Uterus (tissue), 4 donors: ENCODE data around the gene STMN1. TPM values are rescaled to one million over a fixed set of nuclear protein-coding genes. Genes with fewer than 3 reads are reported as not detected.

Experiments used
- DNase-seq, 2 donors: peaks; one replicate each; pipeline ENCODE4 v3.0.0-alpha.2; 2019 to 2020
- H3K27ac ChIP-seq, 2 donors: fragments of 200-600 bp; sonication (generic); 1 replicate in 1 of 2; 2 replicates in 1 of 2; pipeline ENCODE4 v1.5.1; 2016 to 2018
- H3K27me3 ChIP-seq, 2 donors: fragments of 200-600 bp; sonication (generic); one replicate each; pipeline ENCODE4 v1.5.1; 2018 to 2019; ENCODE audit warnings: control low read depth in 1 of 2
- H3K36me3 ChIP-seq, 2 donors: fragments of 200-600 bp; sonication (generic); one replicate each; pipeline ENCODE4 v1.5.1; 2019; ENCODE audit warnings: control low read depth in 1 of 2
- H3K4me1 ChIP-seq, 2 donors: fragments of 200-600 bp; sonication (generic); one replicate each; pipeline ENCODE4 v1.5.1; 2018 to 2019; ENCODE audit warnings: control low read depth in 1 of 2
- H3K4me3 ChIP-seq, 2 donors: fragments of 200-600 bp; sonication (generic); 1 replicate in 1 of 2; 2 replicates in 1 of 2; pipeline ENCODE4 v1.5.1; 2018 to 2019; ENCODE audit warnings: mild to moderate bottlenecking in 1 of 2
- H3K9me3 ChIP-seq, 2 donors: fragments of 200-600 bp; sonication (generic); one replicate each; pipeline ENCODE4 v1.5.1; 2019; ENCODE audit warnings: control low read depth in 1 of 2
- CTCF ChIP-seq, 4 experiments: fragments of 200-600 bp in 2 of 4; fragments of 450-650 bp in 2 of 4; sonication (generic) in 2 of 4; IDR thresholded peaks; one replicate each; pipeline ENCODE4 v1.5.1; 2016 to 2019; ENCODE audit warnings: antibody characterized with exemption in 4 of 4, mild to moderate bottlenecking in 2 of 4, moderate library complexity in 1 of 4
- POLR2A ChIP-seq, 2 donors: fragments of 450-650 bp; IDR thresholded peaks; one replicate each; pipeline ENCODE4 v1.6.1; 2016; ENCODE audit warnings: antibody characterized with exemption in 2 of 2, mild to moderate bottlenecking in 1 of 2, moderate library complexity in 1 of 2
- intact Hi-C: fragments of 100-400 bp; cut with DNase I; formaldehyde crosslinking; loops from one replicate; pipeline ENCODE4 v1.15.1; 2023; ENCODE audit warnings: low total_unique reads
- total RNA-seq, 4 donors: library from RNA; depleted of rRNA in 3 of 4; stranded (reverse); fragments of >200 nt in 3 of 4; gene quantifications; one replicate each; pipeline versions ENCODE4 v1.1.0 to v1.2.4, GENCODE V29; 2014 to 2023
- donor health status: DM: yes; HTN: yes; CAD: no.

The STMN1 gene
- total RNA-seq, 4 donors from 2014 or later: 34.6 to 100 (median 78.2) TPM

DNA sequence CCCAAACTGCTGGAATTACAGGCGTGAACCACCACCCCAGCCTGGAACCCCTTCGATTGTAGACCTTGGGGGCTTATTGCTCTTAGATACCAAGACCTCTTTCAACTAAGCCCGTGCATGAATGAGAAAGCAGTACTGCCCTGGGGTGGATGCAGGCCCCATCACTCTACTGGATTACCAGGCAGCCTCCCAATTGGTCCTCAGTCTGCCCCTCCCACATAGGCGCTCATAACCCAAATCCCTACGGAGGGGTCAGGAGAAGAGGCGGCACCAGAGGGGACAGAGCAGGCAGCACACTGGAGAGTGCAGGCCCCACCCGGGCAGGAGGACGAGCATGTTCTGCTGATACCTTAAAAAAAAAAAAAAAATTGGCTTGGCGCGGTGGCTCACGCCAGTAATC lies 12.4 kb upstream of the STMN1 start:
- Histone ChIP-seq H3K4me3 (no peak overlapping the region), H3K36me3 (no peaks in the 10 kb centered on the region), H3K4me1 (peaks cover 0 to 4% of the 10 kb centered on the region in 2 donors), H3K27me3 (no peaks in the 10 kb centered on the region), H3K9me3 (no peaks in the 10 kb centered on the region), H3K27ac (no peak overlapping the region)
- intact Hi-C loops: no loop called here
- DNase-seq: no peak
- TF ChIP-seq CTCF (IDR thresholded peaks at IDR 0.05) (no peak), POLR2A (IDR thresholded peaks at IDR 0.05) (no peak)

GRCh38 chr1:25917996-25918395 lies 11.8 kb upstream of the STMN1 start:
- H3K4me3 ChIP-seq: no peak overlapping the region
- no peaks in the 10 kb centered on the region for H3K36me3 ChIP-seq
- no peak overlapping the region for H3K27ac ChIP-seq
- no peaks in the 10 kb centered on the region for H3K9me3 ChIP-seq
- no peaks in the 10 kb centered on the region for H3K27me3 ChIP-seq
- intact Hi-C loops: no loop called here
- H3K4me1 ChIP-seq: peaks cover 0 to 4% of the 10 kb centered on the region in 2 donors
- TF ChIP-seq CTCF (IDR thresholded peaks at IDR 0.05): no peak
- TF ChIP-seq POLR2A (IDR thresholded peaks at IDR 0.05): no peak
- DNase-seq: no peak

GRCh38 chr1:25916460-25916859 lies 10.2 kb upstream of the STMN1 start:
- H3K4me3 ChIP-seq: no peak overlapping the region
- H3K27me3 ChIP-seq: no peaks in the 10 kb centered on the region
- H3K27ac ChIP-seq: no peak overlapping the region
- H3K9me3 ChIP-seq: no peaks in the 10 kb centered on the region
- no peak for DNase-seq
- no peaks in the 10 kb centered on the region for H3K4me1 ChIP-seq
- no peaks in the 10 kb centered on the region for H3K36me3 ChIP-seq
- no peak for TF ChIP-seq CTCF (IDR thresholded peaks at IDR 0.05)
- TF ChIP-seq POLR2A (IDR thresholded peaks at IDR 0.05): no peak
- intact Hi-C loops: no loop called here

GRCh38 chr1:25914074-25914995 lies 8.1 kb upstream of the STMN1 start:
- H3K27me3 ChIP-seq: no peaks in the 10 kb centered on the region
- DNase-seq: no peak
- H3K4me3 ChIP-seq: no peak overlapping the region
- no peaks in the 10 kb centered on the region for H3K9me3 ChIP-seq
- no peaks in the 10 kb centered on the region for H3K4me1 ChIP-seq
- no peak overlapping the region for H3K27ac ChIP-seq
- TF ChIP-seq POLR2A (IDR thresholded peaks at IDR 0.05) (no peak), CTCF (IDR thresholded peaks at IDR 0.05) (no peak)
- H3K36me3 ChIP-seq: no peaks in the 10 kb centered on the region
- intact Hi-C loops: no loop called here

DNA sequence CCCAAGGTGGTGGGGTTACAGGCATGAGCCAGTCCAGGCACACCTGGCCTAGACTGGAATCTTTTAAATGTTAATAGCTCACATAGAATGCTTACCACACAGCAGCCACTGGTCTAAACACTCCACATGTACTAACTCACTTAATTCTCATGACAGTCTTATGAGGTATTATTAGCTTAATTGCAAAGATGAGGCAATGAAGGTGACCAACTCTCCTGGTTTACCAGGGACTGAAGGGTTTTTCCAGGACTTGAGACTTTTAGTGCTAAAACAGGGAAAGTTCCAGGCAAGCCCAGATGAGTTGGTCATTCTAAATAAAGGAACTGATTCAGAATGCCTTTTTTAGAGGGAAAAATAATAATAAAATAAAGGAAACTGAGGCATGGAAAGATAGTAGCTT lies 7.0 kb upstream of the STMN1 start:
- Histone ChIP-seq H3K9me3 (no peaks in the 10 kb centered on the region), H3K4me1 (no peaks in the 10 kb centered on the region), H3K4me3 (no peak overlapping the region), H3K27ac (no peak overlapping the region), H3K27me3 (no peaks in the 10 kb centered on the region), H3K36me3 (no peaks in the 10 kb centered on the region)
- intact Hi-C loops: no loop called here
- no peak for DNase-seq
- TF ChIP-seq CTCF (IDR thresholded peaks at IDR 0.05) (no peak), POLR2A (IDR thresholded peaks at IDR 0.05) (no peak)
